ENCODE results near the gene SP9. TPM values are rescaled to one million over a fixed set of nuclear protein-coding genes. Genes with fewer than 3 reads are reported as not detected.

The SP9 gene
- total RNA-seq, 2 experiments from 2014 or later, result not detected

GRCh38 chr2:174326161-174327020 is 8.4 kb upstream of the SP9 start:
- TF ChIP-seq, protein P1, sequence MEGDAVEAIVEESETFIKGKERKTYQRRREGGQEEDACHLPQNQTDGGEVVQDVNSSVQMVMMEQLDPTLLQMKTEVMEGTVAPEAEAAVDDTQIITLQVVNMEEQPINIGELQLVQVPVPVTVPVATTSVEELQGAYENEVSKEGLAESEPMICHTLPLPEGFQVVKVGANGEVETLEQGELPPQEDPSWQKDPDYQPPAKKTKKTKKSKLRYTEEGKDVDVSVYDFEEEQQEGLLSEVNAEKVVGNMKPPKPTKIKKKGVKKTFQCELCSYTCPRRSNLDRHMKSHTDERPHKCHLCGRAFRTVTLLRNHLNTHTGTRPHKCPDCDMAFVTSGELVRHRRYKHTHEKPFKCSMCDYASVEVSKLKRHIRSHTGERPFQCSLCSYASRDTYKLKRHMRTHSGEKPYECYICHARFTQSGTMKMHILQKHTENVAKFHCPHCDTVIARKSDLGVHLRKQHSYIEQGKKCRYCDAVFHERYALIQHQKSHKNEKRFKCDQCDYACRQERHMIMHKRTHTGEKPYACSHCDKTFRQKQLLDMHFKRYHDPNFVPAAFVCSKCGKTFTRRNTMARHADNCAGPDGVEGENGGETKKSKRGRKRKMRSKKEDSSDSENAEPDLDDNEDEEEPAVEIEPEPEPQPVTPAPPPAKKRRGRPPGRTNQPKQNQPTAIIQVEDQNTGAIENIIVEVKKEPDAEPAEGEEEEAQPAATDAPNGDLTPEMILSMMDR (conservative IDR thresholded peaks at IDR 0.05; ENCODE audit: low read length), result no peak
- 0 out of 2 replicates have a peak, but pooled peaks have one; percentile 14 for TF ChIP-seq EZH2phosphoT487 (IDR thresholded peaks at IDR 0.05; ENCODE audit: borderline replicate concordance, low read depth, low read length)
- Histone ChIP-seq H2AFZ (ENCODE audit: low read length) (peak overlapping the region; percentile 62; the same call in 1 of the 2 replicates), H3K4me1 (ENCODE audit: insufficient read depth, low read length, poor library complexity, severe bottlenecking) (no peaks in the 10 kb centered on the region), H3K79me2 (ENCODE audit: insufficient read depth, low read depth, low read length) (no peaks in the 10 kb centered on the region), H4K20me1 (ENCODE audit: insufficient read depth, low read length) (no peaks in the 10 kb centered on the region), H3K9me2 (ENCODE audit: insufficient read depth, low read length) (no peaks in the 10 kb centered on the region), H3K27ac (ENCODE audit: low read depth, low read length, poor library complexity, severe bottlenecking) (no peak overlapping the region), H3K9me3 (ENCODE audit: low read length) (no peaks in the 10 kb centered on the region), H3K4me3 (ENCODE audit: low read depth, low read length, poor library complexity, severe bottlenecking) (peak overlapping the region; percentile 41), H3K36me3 (ENCODE audit: insufficient read depth, low read length) (no peaks in the 10 kb centered on the region), H3K4me2 (ENCODE audit: low read length) (peak overlapping the region; percentile 46)
- BruUV-seq (replicated peaks), result no TSS peak
- no peak for DNase-seq (ENCODE audit: low spot score)
- ChIA-PET POLR2A (no interaction called here), CTCF (ENCODE audit: unreplicated experiment) (interaction anchor here (0.5 to 1.1 kb wide), 2 partner anchors 66 to 436 kb away, joined by 3 to 4 read pairs; no protein-coding TSS in a partner anchor)
- intact Hi-C loops (cut with micrococcal nuclease; ENCODE audit: unreplicated experiment), result no loop called here

DNA sequence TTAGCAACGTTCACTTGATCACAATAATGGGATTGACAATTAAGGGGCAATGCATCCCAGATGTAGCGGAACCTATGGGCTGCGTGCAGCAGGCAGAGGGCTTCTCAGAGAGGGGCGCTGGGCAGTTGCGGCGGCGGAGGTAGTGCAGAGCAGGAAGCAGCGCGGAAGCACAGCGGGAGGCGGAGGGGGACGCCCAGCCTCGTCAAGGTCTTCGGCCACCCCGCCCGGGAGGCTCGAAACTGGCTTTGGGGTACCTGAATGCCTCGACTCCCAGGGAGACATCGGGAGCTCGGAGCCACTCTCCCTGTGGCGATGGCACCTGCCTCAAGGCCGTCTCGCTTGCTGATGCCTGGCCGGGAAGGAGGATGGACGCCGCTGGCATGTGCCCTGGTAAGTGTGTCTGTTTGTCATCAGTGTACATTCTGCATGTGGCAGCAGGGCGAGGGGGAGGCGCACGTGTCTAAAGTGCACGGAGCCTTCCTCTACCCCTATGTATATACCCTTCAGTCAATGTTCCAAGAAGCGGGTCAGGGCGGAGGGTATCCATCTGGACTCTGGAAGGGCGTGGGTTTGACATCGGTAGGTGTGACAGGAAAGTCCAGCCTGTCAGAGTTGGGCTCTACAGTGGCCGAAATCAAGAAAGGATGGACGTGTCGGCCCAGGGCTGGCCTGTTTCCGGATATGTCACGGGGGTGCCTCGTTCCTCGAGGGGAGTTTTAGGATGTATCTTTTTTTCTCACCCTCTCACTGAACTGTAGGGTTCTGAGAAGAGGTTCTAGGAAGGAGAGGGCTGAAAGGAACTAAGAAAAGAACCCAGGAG is 7.5 kb upstream of the SP9 start:
- Histone ChIP-seq H3K9me3 (ENCODE audit: low read length) (no peaks in the 10 kb centered on the region), H3K9me2 (ENCODE audit: insufficient read depth, low read length) (no peaks in the 10 kb centered on the region), H3K27ac (ENCODE audit: low read depth, low read length, poor library complexity, severe bottlenecking) (no peak overlapping the region), H3K4me2 (ENCODE audit: low read length) (peak overlapping the region; percentile 46; the same call in 1 of the 2 replicates), H2AFZ (ENCODE audit: low read length) (no peak overlapping the region), H3K36me3 (ENCODE audit: insufficient read depth, low read length) (no peaks in the 10 kb centered on the region), H3K4me1 (ENCODE audit: insufficient read depth, low read length, poor library complexity, severe bottlenecking) (no peaks in the 10 kb centered on the region), H3K4me3 (ENCODE audit: low read depth, low read length, poor library complexity, severe bottlenecking) (no peak overlapping the region), H3K79me2 (ENCODE audit: insufficient read depth, low read depth, low read length) (no peaks in the 10 kb centered on the region), H4K20me1 (ENCODE audit: insufficient read depth, low read length) (no peaks in the 10 kb centered on the region)
- TF ChIP-seq, protein P1 (conservative IDR thresholded peaks at IDR 0.05; ENCODE audit: low read length), result no peak
- TF ChIP-seq EZH2phosphoT487 (IDR thresholded peaks at IDR 0.05; ENCODE audit: borderline replicate concordance, low read depth, low read length), result no peak
- CTCF ChIA-PET (ENCODE audit: unreplicated experiment), result no interaction called here
- POLR2A ChIA-PET, result no interaction called here
- no TSS peak for BruUV-seq (replicated peaks)
- no peak for DNase-seq (ENCODE audit: low spot score)
- intact Hi-C loops (cut with micrococcal nuclease; ENCODE audit: unreplicated experiment), result no loop called here

Data from OCI-LY7 (cell line).